Adrenal gland (tissue), 12 donors: ENCODE data around the gene LRPPRC. TPM values are rescaled to one million over a fixed set of nuclear protein-coding genes. Genes with fewer than 3 reads are reported as not detected.

Source experiments
- DNase-seq, 7 donors: peaks; one replicate each; pipeline ENCODE4 v3.0.0-alpha.2; 2019 to 2020
- H3K27ac ChIP-seq, 5 donors: fragments of 200-600 bp; sonication (generic) in 4 of 5; 1 replicate in 3 of 5; 2 replicates in 2 of 5; pipeline versions ENCODE4 v1.5.1 to v1.8.0; 2016 to 2020; ENCODE audit warnings: mild to moderate bottlenecking in 1 of 5
- H3K27me3 ChIP-seq: fragments of 200-600 bp; 2 replicates; pipeline ENCODE4 v1.8.0; 2021
- H3K36me3 ChIP-seq, 2 donors: fragments of 200-600 bp; replicated peaks in 1 of 2; 1 replicate in 1 of 2; 2 replicates in 1 of 2; pipeline versions ENCODE4 v1.5.1 to v1.8.0; 2018 to 2022
- H3K4me1 ChIP-seq, 2 donors: fragments of 200-600 bp; replicated peaks in 1 of 2; 1 replicate in 1 of 2; 2 replicates in 1 of 2; pipeline versions ENCODE4 v1.5.1 to v1.8.0; 2018 to 2021
- H3K4me3 ChIP-seq, 4 donors: fragments of 200-600 bp; sonication (generic) in 3 of 4; one replicate each; pipeline ENCODE4 v1.5.1; 2016 to 2018
- H3K9me3 ChIP-seq, 3 donors: fragments of 200-600 bp; sonication (generic) in 1 of 3; replicated peaks in 1 of 3; 1 replicate in 2 of 3; 2 replicates in 1 of 3; pipeline versions ENCODE4 v1.5.1 to v1.8.0; 2016 to 2021
- POLR2A ChIP-seq, 2 donors: fragments of 450-650 bp; IDR thresholded peaks; one replicate each; pipeline ENCODE4 v1.6.1; 2017; ENCODE audit warnings: antibody characterized with exemption in 2 of 2, mild to moderate bottlenecking in 2 of 2, moderate library complexity in 1 of 2
- WGBS, 4 donors: extraction: QIAGEN DNeasy Blood & Tissue Kit in 2 of 4; methylation state at CpG; one replicate each; pipeline versions ENCODE4 v1.1.5 to v1.1.7; 2013 to 2017; 5-methylcytosine and 5-hydroxymethylcytosine counted together
- intact Hi-C, 2 donors: fragments of 100-400 bp; cut with DNase I; formaldehyde crosslinking; loops; one replicate each; pipeline versions ENCODE4 v1.14.1 to v1.15.0; 2022 to 2023
- polyA plus RNA-seq, 3 donors: library from polyadenylated mRNA; stranded (reverse); fragments of 200-250 nt in 2 of 3; fragments of 350-450 nt in 1 of 3; fragmentation: Illumina TruSeq in 1 of 3; extraction: RNeasy Lipid Tissue Mini Kit (QIAGEN cat#74804) in 1 of 3; gene quantifications; one replicate each; pipeline ENCODE4 v1.2.3, GENCODE V29; 2013 to 2014
- total RNA-seq, 9 donors: library from RNA; depleted of rRNA in 4 of 9; stranded (reverse); fragments of >200 nt in 4 of 9; fragments of 120-200 nt in 1 of 9; fragmentation: NEBNext Ultra II Directional in 1 of 9; extraction: Animal tissue kit (Norgen Biotek cat#: 25700) in 1 of 9; gene quantifications; one replicate each; pipeline versions ENCODE4 v1.1.0 to v1.2.4, GENCODE V29; 2013 to 2023
- TF ChIP-seq, protein P1 (sequence below), 6 experiments: fragments of 450-650 bp in 4 of 6; fragments of 200-600 bp in 2 of 6; sonication (generic) in 1 of 6; IDR thresholded peaks; 1 replicate in 5 of 6; 2 replicates in 1 of 6; pipeline versions ENCODE4 v1.5.1 to v1.8.0; 2016 to 2021; ENCODE audit warnings: antibody characterized with exemption in 6 of 6, mild to moderate bottlenecking in 2 of 6, moderate library complexity in 1 of 6
- donor health status: healthy with polysubstance abuse.
- donor health status: Bipolar disorder and iron deficiency.
- donor health status: DM: yes; HTN: yes; CAD: no.
- donor health status: DM: no; HTN: no; CAD: no.
- donor health status: DM: no; HTN: no; CAD: no.
- donor health status: DM: yes; HTN: yes; CAD: no.

LRPPRC gene
- total and polyA plus RNA-seq, 12 donors = 18.3 to 113 (median 71.7) TPM

GRCh38 chr2:43890855-43891254 lies 104.9 kb downstream of the LRPPRC start:
- Histone ChIP-seq H3K9me3 (no peaks in the 10 kb centered on the region), H3K4me3 (no peak overlapping the region), H3K27me3 (no peaks in the 10 kb centered on the region), H3K4me1 (no peaks in the 10 kb centered on the region), H3K27ac (no peak overlapping the region), H3K36me3 (peaks cover 0 to 37% of the 10 kb centered on the region in 2 donors)
- WGBS, 4 donors = 89 to 94% (median 91%) methylated on average over 4 of the region's 4 CpGs
- DNase-seq = no peak
- intact Hi-C loops = no loop called here
- no peak for TF ChIP-seq POLR2A (IDR thresholded peaks at IDR 0.05)

- peaks cover 0 to 37% of the 10 kb centered on the region in 2 donors for H3K36me3 ChIP-seq
These were observed 106.4 kb downstream of the LRPPRC start for GRCh38 chr2:43889416-43889815.

GRCh38 chr2:43887176-43887575 lies 108.6 kb downstream of the LRPPRC start:
- Histone ChIP-seq H3K9me3 (no peaks in the 10 kb centered on the region), H3K4me1 (no peaks in the 10 kb centered on the region), H3K27ac (no peak overlapping the region), H3K36me3 (peaks cover 0 to 27% of the 10 kb centered on the region in 2 donors), H3K4me3 (no peak overlapping the region), H3K27me3 (no peaks in the 10 kb centered on the region)
- TF ChIP-seq POLR2A (IDR thresholded peaks at IDR 0.05) = no peak
- TF ChIP-seq, protein P1, sequence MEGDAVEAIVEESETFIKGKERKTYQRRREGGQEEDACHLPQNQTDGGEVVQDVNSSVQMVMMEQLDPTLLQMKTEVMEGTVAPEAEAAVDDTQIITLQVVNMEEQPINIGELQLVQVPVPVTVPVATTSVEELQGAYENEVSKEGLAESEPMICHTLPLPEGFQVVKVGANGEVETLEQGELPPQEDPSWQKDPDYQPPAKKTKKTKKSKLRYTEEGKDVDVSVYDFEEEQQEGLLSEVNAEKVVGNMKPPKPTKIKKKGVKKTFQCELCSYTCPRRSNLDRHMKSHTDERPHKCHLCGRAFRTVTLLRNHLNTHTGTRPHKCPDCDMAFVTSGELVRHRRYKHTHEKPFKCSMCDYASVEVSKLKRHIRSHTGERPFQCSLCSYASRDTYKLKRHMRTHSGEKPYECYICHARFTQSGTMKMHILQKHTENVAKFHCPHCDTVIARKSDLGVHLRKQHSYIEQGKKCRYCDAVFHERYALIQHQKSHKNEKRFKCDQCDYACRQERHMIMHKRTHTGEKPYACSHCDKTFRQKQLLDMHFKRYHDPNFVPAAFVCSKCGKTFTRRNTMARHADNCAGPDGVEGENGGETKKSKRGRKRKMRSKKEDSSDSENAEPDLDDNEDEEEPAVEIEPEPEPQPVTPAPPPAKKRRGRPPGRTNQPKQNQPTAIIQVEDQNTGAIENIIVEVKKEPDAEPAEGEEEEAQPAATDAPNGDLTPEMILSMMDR (IDR thresholded peaks at IDR 0.05) = no peak
- peak in 1 of 7 donors; percentile 49 for DNase-seq
- intact Hi-C loops = no loop called here
- 86 to 98% (median 90%) methylated on average over 7 of the region's 7 CpGs for WGBS, 4 donors

More at GRCh38 chr2:43889416-43889815, 106.4 kb downstream of the LRPPRC start:
- Histone ChIP-seq H3K27ac (no peak overlapping the region), H3K27me3 (no peaks in the 10 kb centered on the region), H3K4me3 (no peak overlapping the region), H3K4me1 (no peaks in the 10 kb centered on the region), H3K9me3 (no peaks in the 10 kb centered on the region)
- DNase-seq = no peak
- TF ChIP-seq, protein P1 (IDR thresholded peaks at IDR 0.05) = no peak
- TF ChIP-seq POLR2A (IDR thresholded peaks at IDR 0.05) = no peak
- intact Hi-C loops = no loop called here
- WGBS, 4 donors = 95 to 98% (median 97%) methylated on average over 4 of the region's 4 CpGs

DNA sequence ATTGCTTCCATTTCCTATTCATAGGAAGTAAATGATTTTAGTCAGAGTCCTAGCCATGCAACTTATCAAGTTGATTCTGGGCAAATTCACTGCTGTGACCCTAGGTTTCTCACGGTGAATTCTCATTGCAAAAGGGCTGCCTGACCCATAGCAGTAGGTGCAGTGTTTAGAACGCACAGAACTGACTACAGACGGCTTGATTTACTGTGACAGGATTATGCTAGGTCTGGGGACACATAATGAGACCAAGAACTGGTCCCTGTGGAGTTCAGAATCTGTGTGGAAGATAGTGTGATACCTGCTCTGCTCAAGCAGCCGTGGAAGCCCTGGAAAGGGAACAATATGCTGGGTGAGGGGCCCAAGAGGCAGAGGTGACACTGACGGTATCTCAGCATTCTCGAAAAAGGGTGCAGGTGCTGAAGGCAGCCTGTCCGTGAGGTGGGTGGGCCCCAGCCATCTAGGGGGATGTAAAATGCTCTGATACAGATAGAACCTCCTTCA lies 110.6 kb downstream of the LRPPRC start:
- DNase-seq = peak in 1 of 7 donors; percentile 35
- no peaks in the 10 kb centered on the region for H3K4me1 ChIP-seq
- H3K9me3 ChIP-seq = no peaks in the 10 kb centered on the region
- TF ChIP-seq POLR2A (IDR thresholded peaks at IDR 0.05) = no peak
- TF ChIP-seq, protein P1 (IDR thresholded peaks at IDR 0.05) = no peak
- no peak overlapping the region for H3K4me3 ChIP-seq
- no peaks in the 10 kb centered on the region for H3K27me3 ChIP-seq
- peaks cover 0 to 25% of the 10 kb centered on the region in 2 donors for H3K36me3 ChIP-seq
- H3K27ac ChIP-seq = no peak overlapping the region
- WGBS, 4 donors = 82 to 94% (median 89%) methylated on average over 7 of the region's 7 CpGs
- intact Hi-C loops = no loop called here

DNA sequence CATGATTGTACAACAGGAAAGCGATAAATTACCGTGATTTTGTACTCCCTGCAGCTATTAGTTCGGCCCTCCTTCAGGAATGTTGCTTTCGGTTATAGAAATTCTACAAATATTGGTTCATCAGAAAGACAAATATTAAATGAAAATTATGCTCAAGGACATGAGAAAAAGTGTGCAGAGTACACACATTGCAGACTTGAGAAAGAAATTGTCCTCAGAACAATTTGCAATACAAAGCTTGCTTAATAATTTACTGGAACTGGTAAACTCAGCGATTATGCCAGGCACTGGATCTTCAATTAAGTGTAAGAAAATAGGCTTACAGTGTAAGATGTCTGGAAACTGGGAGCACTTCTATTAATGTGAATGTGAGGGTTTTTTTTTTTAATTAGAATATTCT lies 111.1 kb downstream of the LRPPRC start:
- H3K4me1 ChIP-seq = no peaks in the 10 kb centered on the region
- no peaks in the 10 kb centered on the region for H3K27me3 ChIP-seq
- H3K27ac ChIP-seq = no peak overlapping the region
- no peak for DNase-seq
- no peak overlapping the region for H3K4me3 ChIP-seq
- TF ChIP-seq, protein P1 (IDR thresholded peaks at IDR 0.05) = no peak
- no peak for TF ChIP-seq POLR2A (IDR thresholded peaks at IDR 0.05)
- no peaks in the 10 kb centered on the region for H3K9me3 ChIP-seq
- peaks cover 0 to 24% of the 10 kb centered on the region in 2 donors for H3K36me3 ChIP-seq
- intact Hi-C loops = no loop called here
- 87 to 94% (median 94%) methylated on average over 5 of the region's 5 CpGs for WGBS, 4 donors
